Mononuclear cell (primary cell): ENCODE results near the gene SCUBE3. TPM values are rescaled to one million over a fixed set of nuclear protein-coding genes. Genes with fewer than 3 reads are reported as not detected.

Experiments used
- H3K27me3 ChIP-seq: 2 replicates; pipeline ENCODE4 v1.6.0; 2011; ENCODE audit warnings: low read length, control low read depth; ENCODE audit not compliant: insufficient read depth
- H3K4me1 ChIP-seq: 2 replicates; pipeline ENCODE4 v1.5.1; 2011; ENCODE audit warnings: mild to moderate bottlenecking, low read length, control low read depth; ENCODE audit not compliant: insufficient read depth
- H3K4me3 ChIP-seq: 2 replicates; pipeline ENCODE4 v1.5.1; 2011; ENCODE audit warnings: mild to moderate bottlenecking, low read length, moderate library complexity
- H3K9me3 ChIP-seq: 2 replicates; pipeline ENCODE4 v1.5.1; 2011; ENCODE audit warnings: low read depth, mild to moderate bottlenecking, control low read depth, low read length
- total RNA-seq: library from RNA; depleted of rRNA; stranded (reverse); fragments of >200 nt; gene quantifications from one replicate; pipeline ENCODE4 v1.2.3, GENCODE V29; 2012

The SCUBE3 gene
- total RNA-seq, 1 donor, result not detected

DNA sequence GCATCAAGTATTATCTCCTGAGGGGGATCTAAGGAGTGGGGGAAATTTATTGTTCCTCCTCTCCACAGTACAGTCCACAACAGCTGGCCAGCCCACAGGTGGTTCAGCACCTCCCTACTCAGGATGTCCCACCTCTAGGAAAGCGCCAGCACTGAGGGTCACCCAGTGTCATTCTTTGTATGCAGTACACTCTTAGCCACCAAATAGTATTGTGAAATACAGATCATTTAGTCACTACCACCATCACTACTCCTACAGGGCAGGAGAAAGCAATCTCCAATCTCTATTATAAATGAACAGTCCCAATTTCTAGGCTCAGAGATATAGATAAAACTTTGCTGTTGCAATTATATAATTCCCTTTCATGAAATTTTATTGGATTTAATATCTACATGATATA is 39.5 kb downstream of the SCUBE3 start:
- no peaks in the 10 kb centered on the region for H3K27me3 ChIP-seq
- H3K9me3 ChIP-seq, result no peaks in the 10 kb centered on the region
- peaks cover 10% of the 10 kb centered on the region for H3K4me1 ChIP-seq
- no peak overlapping the region for H3K4me3 ChIP-seq

DNA sequence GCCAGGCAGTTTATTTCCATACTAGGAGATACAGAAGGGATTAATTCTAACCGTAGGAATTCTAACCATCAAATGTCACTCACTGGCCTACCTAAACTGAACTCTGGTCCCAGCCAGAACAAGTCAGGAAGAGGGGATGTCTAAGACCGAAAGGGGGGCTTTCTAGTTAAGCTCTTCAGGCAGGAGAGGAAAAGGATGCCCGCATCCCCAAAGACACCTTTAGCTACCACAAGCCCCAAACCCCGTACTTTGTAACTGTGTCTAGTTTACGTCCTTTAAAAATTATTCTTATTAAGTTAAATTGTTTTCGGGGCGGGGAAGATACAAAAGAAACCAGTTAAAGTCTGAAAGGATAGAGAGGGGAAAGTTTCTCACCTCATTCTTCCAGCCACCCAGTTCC is 44.6 kb downstream of the SCUBE3 start:
- peaks cover 42% of the 10 kb centered on the region for H3K4me1 ChIP-seq
- peak overlapping the region; percentile 76 for H3K4me3 ChIP-seq
- H3K27me3 ChIP-seq, result no peaks in the 10 kb centered on the region
- no peaks in the 10 kb centered on the region for H3K9me3 ChIP-seq

GRCh38 chr6:35258858-35259193 is 45.1 kb downstream of the SCUBE3 start:
- Histone ChIP-seq H3K9me3 (no peaks in the 10 kb centered on the region), H3K4me3 (peak overlapping the region; percentile 76), H3K27me3 (no peaks in the 10 kb centered on the region), H3K4me1 (peaks cover 47% of the 10 kb centered on the region)

DNA sequence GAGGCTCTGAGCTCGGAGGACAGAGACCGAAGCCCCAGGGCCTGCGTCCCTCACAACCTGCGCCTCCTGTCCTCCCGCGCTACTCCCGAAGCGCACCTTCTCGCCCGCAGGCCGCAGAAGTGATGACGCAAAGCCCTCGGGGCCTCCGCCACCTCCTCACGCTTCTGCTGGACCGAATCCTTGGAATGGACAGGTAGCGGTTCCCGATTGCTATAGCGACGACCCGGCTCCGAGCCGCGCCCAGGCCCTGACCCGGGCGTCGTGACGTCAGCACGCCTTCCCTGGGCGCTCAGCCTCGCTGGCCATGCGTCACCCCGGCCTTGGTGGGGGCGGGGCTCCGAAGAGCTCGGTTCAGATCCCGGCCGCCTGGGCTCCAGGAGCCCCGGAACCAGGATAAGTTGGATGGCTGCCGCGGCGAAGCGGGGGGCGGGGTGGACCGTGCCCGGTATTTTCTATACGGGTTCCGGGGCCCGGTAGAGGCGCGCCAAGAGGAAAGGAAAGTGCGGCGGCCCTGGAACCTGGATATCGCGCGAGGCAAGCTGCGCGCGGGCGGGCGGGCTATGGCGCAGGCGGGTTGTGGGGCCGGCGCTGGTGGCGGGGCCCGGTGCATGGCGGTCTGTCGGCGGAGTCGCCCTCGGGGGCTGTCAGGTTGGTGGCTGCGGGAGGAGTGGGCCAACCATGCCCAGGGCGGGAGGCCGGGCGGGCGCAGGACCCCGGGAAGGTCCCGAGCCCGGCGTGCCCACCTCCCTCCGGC is 45.6 kb downstream of the SCUBE3 start, which contains the start of gene ZNF76:
TSS of gene ZNF76 (plus strand) at position 542 of the 754 bp plus-strand sequence. CDS start 21,417 bp downstream, outside the sequence.
- peak within 1 kb of the TSS; percentile 76 for H3K4me3 ChIP-seq
- H3K4me1 ChIP-seq, result peaks cover 51% of the 10 kb centered on the region

GRCh38 chr6:35259948-35260590 is 46.3 kb downstream of the SCUBE3 start:
- H3K4me1 ChIP-seq, result peaks cover 51% of the 10 kb centered on the region
- peak overlapping the region; percentile 76 for H3K4me3 ChIP-seq
- no peaks in the 10 kb centered on the region for H3K9me3 ChIP-seq
- H3K27me3 ChIP-seq, result no peaks in the 10 kb centered on the region

More for the DNA sequence above, 45.6 kb downstream of the SCUBE3 start, which contains the start of gene ZNF76:
- no peaks in the 10 kb centered on the region for H3K9me3 ChIP-seq
- H3K27me3 ChIP-seq, result no peaks in the 10 kb centered on the region

- Histone ChIP-seq H3K4me3 (peak overlapping the region; percentile 76), H3K4me1 (peaks cover 51% of the 10 kb centered on the region)
Measured at GRCh38 chr6:35260591-35261570, 47.1 kb downstream of the SCUBE3 start.

DNA sequence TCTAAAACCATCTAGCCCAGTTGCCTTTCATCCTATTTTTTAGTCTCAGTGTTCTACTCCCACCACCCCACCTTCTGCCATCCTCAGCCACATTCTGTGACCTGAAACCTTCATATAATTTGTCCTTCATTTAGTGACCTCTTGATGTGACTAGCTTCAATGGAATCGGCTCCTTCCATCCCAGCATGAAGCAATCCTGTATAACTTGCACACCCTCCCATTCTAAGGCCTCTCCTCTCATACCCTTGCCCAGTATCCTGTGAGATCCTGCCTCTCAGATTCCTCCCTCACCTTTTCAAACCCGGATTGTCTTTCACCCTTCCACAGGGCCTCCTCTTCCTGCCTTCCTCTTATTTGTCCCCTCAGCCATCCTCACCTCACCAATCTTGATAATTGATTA is 48.8 kb downstream of the SCUBE3 start:
- Histone ChIP-seq H3K9me3 (no peaks in the 10 kb centered on the region), H3K4me3 (no peak overlapping the region), H3K4me1 (peaks cover 48% of the 10 kb centered on the region), H3K27me3 (no peaks in the 10 kb centered on the region)

More at GRCh38 chr6:35260591-35261570, 47.1 kb downstream of the SCUBE3 start:
- no peaks in the 10 kb centered on the region for H3K9me3 ChIP-seq
- H3K27me3 ChIP-seq, result no peaks in the 10 kb centered on the region

GRCh38 chr6:35264550-35265274 is 51.0 kb downstream of the SCUBE3 start:
- no peaks in the 10 kb centered on the region for H3K9me3 ChIP-seq
- no peaks in the 10 kb centered on the region for H3K27me3 ChIP-seq
- H3K4me1 ChIP-seq, result peaks cover 33% of the 10 kb centered on the region
- H3K4me3 ChIP-seq, result no peak overlapping the region

DNA sequence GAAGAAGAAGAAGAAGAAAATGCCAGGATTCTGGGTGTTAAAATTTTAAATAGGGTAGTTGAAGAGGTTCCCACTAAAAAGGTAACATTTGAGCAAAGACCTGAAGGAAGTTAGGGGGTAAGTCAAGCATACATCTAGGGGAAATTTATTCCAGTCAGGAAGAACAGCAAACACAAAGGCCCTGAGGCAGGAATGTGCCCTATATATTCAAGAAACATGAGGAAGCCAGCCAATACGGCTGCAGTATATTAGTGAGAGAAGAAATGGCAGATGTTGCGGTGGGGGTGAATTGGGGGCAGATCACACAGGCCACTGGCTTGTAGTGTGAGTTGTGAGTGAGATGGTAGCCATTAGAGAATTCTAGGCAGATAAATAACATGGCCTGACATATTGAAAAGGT is 51.8 kb downstream of the SCUBE3 start:
- Histone ChIP-seq H3K4me3 (no peak overlapping the region), H3K4me1 (peaks cover 27% of the 10 kb centered on the region), H3K27me3 (no peaks in the 10 kb centered on the region), H3K9me3 (no peaks in the 10 kb centered on the region)

GRCh38 chr6:35267446-35267845 is 53.7 kb downstream of the SCUBE3 start:
- Histone ChIP-seq H3K9me3 (no peaks in the 10 kb centered on the region), H3K4me3 (no peak overlapping the region), H3K4me1 (peaks cover 16% of the 10 kb centered on the region), H3K27me3 (no peaks in the 10 kb centered on the region)

DNA sequence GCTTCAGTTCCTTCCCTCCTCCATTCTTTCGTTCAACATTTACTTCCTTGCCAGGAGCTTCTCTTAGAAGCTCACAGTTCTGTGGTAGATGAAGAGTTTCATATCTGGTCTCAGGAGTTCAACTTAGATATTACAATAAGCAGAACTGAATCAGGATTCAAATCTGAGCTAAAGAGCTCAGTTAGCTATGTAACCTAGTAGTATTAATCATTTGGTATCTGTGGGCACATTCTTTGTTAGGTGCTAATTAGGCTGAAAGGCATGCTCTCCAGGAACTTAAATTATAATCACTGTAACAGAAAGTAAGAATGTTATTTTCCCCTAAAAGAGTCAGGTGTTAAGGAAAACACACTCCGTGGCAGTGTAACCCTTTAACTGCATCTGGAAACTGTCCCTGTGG is 54.1 kb downstream of the SCUBE3 start:
- Histone ChIP-seq H3K4me1 (peaks cover 13% of the 10 kb centered on the region), H3K4me3 (no peak overlapping the region), H3K27me3 (no peaks in the 10 kb centered on the region), H3K9me3 (no peaks in the 10 kb centered on the region)

DNA sequence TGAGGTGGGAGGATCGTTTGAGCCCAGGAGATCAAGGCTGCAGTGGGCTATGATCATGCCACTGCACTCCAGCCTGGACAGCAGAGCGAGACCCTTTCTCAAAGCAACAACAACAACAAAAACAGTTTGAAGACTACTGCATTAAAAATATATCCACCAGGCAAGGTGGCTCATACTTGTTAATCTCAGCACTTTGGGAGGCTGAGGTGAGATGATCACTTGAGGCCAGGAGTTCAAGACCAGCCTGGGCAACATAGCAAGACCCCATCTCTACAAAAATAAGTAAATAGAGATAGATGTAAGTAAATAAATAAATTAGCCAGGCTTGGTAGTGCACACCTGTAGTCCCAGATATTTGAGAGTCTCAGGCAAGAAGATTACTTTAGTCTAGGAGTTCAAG is 58.2 kb downstream of the SCUBE3 start:
- Histone ChIP-seq H3K4me3 (no peak overlapping the region), H3K27me3 (no peaks in the 10 kb centered on the region), H3K9me3 (no peaks in the 10 kb centered on the region), H3K4me1 (no peaks in the 10 kb centered on the region)

DNA sequence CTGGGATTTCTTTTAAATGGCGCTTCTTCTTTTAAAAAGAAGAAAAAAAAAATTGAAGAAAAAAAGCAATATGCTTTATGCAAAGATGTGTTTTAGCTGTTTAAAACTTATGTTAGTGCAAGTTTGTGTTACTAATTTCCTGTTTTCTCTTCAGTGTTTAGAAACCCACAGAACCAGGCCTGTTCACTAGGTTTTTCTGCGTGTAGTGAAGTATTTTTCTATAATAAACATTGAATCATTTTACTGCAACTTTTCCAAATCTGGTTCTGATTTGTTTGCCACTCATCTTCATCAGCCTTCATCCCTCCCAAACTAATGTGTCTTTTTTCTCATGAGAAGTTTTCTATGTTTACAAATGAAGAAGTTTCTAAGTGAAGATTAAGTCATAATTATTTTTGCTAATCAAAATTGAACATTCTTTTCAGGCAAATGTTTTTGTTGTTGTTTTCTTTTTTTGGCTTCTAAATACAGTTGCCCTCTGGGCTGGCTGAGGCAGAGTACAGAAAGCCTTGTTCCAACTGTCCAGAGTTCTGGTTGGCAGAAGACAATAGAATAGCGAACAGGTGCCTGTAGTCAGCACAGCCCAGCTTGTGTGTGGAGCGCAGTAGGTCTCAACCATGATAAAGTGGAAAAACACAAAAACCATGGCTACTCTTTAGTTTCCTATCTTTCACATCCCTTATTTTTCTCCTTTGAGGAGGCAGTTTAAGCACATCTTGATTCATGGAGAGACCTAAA is 60.2 kb downstream of the SCUBE3 start:
- Histone ChIP-seq H3K4me3 (no peak overlapping the region), H3K9me3 (no peaks in the 10 kb centered on the region), H3K4me1 (no peaks in the 10 kb centered on the region), H3K27me3 (no peaks in the 10 kb centered on the region)

DNA sequence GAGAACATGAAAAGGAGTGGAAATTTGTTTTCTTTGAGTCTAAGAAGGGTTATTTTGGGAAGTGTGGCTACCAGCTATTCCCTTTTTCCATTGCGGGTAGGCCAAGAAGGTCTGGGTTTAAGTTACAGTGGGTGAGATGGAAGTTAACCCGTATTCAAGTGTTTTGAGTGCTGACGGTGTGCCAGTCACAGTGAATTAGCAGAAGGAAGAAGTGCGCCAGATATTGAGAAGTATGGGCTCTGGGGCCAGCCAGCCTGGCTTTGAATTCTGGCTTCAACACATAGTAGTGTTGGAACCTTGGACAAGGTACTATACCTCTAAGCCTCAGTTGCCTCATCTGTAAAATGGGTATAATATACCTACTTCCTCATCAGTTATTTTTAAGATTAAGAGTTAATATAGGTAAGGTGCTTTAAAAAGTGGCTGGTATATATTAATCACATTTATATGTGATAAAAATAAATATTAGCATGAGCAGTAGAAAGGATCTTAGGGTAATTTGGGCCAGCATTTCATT is 62.0 kb downstream of the SCUBE3 start:
- no peak overlapping the region for H3K4me3 ChIP-seq
- no peaks in the 10 kb centered on the region for H3K27me3 ChIP-seq
- H3K4me1 ChIP-seq, result no peaks in the 10 kb centered on the region
- no peaks in the 10 kb centered on the region for H3K9me3 ChIP-seq
